GM19438 (cell line): ENCODE measurements around the gene CWF19L2.
"Not testable (repeated sequence)": the region's sequence is repeated elsewhere in the genome, so short reads cannot be mapped to it uniquely, and the experiment has no call there.

Source experiments
- ATAC-seq: cut with Tn5 transposase; IDR thresholded peaks from one replicate; pipeline ENCODE4 v1.9.1; 2021; ENCODE audit warnings: low read depth; ENCODE audit not compliant: unreplicated experiment

Gene CWF19L2

GRCh38 chr11:107457558-107458271 lies at the start of gene CWF19L2:
Gene CWF19L2 (minus strand): TSS chr11:107457825. CDS start chr11:107457816, 9 bp downstream.
- peak; percentile 96 for ATAC-seq

GRCh38 chr11:107505647-107506225 lies 48.1 kb upstream of the CWF19L2 start:
- ATAC-seq: no peak

GRCh38 chr11:107504981-107505380 lies 47.4 kb upstream of the CWF19L2 start:
- no peak for ATAC-seq

- ATAC-seq: no peak
Measured at GRCh38 chr11:107501713-107502112, 44.1 kb upstream of the CWF19L2 start.

- ATAC-seq: not testable (repeated sequence)
Measured at GRCh38 chr11:107497371-107497770, 39.7 kb upstream of the CWF19L2 start.

GRCh38 chr11:107496011-107496410 lies 38.4 kb upstream of the CWF19L2 start:
- no peak for ATAC-seq

- ATAC-seq: no peak
Measured at GRCh38 chr11:107494055-107494454, 36.4 kb upstream of the CWF19L2 start.

GRCh38 chr11:107493117-107493516 lies 35.5 kb upstream of the CWF19L2 start:
- ATAC-seq: no peak

GRCh38 chr11:107490836-107491235 lies 33.2 kb upstream of the CWF19L2 start:
- no peak for ATAC-seq

- ATAC-seq: no peak
Measured at GRCh38 chr11:107482234-107482633, 24.6 kb upstream of the CWF19L2 start.

GRCh38 chr11:107478922-107479321 lies 21.3 kb upstream of the CWF19L2 start:
- no peak for ATAC-seq

GRCh38 chr11:107477820-107478219 lies 20.2 kb upstream of the CWF19L2 start:
- no peak for ATAC-seq

GRCh38 chr11:107473792-107474191 lies 16.2 kb upstream of the CWF19L2 start:
- no peak for ATAC-seq

- no peak for ATAC-seq
Measured at GRCh38 chr11:107472966-107473365, 15.3 kb upstream of the CWF19L2 start.

- no peak for ATAC-seq
Measured at GRCh38 chr11:107468596-107468995, 11.0 kb upstream of the CWF19L2 start.

GRCh38 chr11:107467696-107468095 lies 10.1 kb upstream of the CWF19L2 start:
- ATAC-seq: no peak

GRCh38 chr11:107466275-107466866 lies 8.7 kb upstream of the CWF19L2 start:
- ATAC-seq: not testable (repeated sequence)

- ATAC-seq: peak; percentile 50
Measured at GRCh38 chr11:107457205-107457557, 444 bp downstream of the CWF19L2 start.

GRCh38 chr11:107453594-107454286 lies 3.9 kb downstream of the CWF19L2 start:
- ATAC-seq: no peak

GRCh38 chr11:107446822-107447431 lies 10.7 kb downstream of the CWF19L2 start:
- peak; percentile 47 for ATAC-seq

GRCh38 chr11:107442715-107443215 lies 14.9 kb downstream of the CWF19L2 start:
- ATAC-seq: no peak
